Nephron (organoid): ENCODE results near the gene ANGPT4.
A peak's percentile ranks its signal among the peaks of the same experiment; 100 is the strongest.
"Not testable (repeated sequence)": the region's sequence is repeated elsewhere in the genome, so short reads cannot be mapped to it uniquely, and the experiment has no call there.

Experiments
- H3K27ac Mint-ChIP-seq, 3 experiments: 2 replicates each; pipeline ENCODE4 v1.8.0; 2020; ENCODE audit warnings: mixed read lengths in 3 of 3, mild to moderate bottlenecking in 2 of 3, moderate library complexity in 1 of 3
- H3K27me3 Mint-ChIP-seq: 2 replicates; pipeline ENCODE4 v1.8.0; 2021; ENCODE audit warnings: low read depth, mild to moderate bottlenecking, moderate library complexity, mixed read lengths
- H3K36me3 Mint-ChIP-seq: 2 replicates; pipeline ENCODE4 v1.8.0; 2020; ENCODE audit warnings: low read depth, mixed read lengths
- H3K4me1 Mint-ChIP-seq: 2 replicates; pipeline ENCODE4 v1.8.0; 2020; ENCODE audit warnings: mixed read lengths
- H3K4me3 Mint-ChIP-seq, 3 experiments: 2 replicates each; pipeline ENCODE4 v1.8.0; 2020; ENCODE audit warnings: mild to moderate bottlenecking in 3 of 3, mixed read lengths in 3 of 3, moderate library complexity in 2 of 3
- H3K9me3 Mint-ChIP-seq: 2 replicates; pipeline ENCODE4 v1.8.0; 2020; ENCODE audit warnings: mixed read lengths
- TF ChIP-seq, protein P1 (sequence below), 3 experiments: fragments of 200-600 bp; sonication (generic); IDR thresholded peaks; one replicate each; pipeline ENCODE4 v1.5.0; 2021; ENCODE audit warnings: antibody characterized with exemption in 3 of 3; ENCODE audit not compliant: unreplicated experiment in 3 of 3

Gene ANGPT4

DNA sequence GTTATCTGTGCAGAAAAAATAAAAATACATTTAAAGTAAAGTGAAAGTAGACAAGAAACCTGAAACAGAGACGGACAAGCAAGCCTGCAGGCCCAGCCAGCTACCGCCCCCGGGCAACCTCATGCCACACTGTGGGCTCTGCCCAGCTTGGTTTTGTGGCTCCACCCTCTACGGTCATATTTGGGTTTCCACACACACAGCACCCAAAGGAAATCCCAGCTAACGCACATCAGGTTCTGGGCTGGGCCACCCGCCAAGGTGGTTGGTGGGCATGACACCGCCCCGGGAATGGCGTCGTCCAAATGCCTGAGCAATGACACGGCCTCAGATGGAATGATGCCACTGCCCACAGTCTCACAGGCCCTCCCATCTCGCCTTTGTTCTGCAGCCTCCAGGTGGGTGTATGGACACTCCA is 59.8 kb downstream of the ANGPT4 start:
- Mint-ChIP-seq H3K4me3 (no peak overlapping the region), H3K4me1 (no peaks in the 10 kb centered on the region), H3K27ac (no peak overlapping the region), H3K36me3 (no peaks in the 10 kb centered on the region), H3K27me3 (peaks cover 9% of the 10 kb centered on the region), H3K9me3 (no peaks in the 10 kb centered on the region)
- TF ChIP-seq, protein P1, sequence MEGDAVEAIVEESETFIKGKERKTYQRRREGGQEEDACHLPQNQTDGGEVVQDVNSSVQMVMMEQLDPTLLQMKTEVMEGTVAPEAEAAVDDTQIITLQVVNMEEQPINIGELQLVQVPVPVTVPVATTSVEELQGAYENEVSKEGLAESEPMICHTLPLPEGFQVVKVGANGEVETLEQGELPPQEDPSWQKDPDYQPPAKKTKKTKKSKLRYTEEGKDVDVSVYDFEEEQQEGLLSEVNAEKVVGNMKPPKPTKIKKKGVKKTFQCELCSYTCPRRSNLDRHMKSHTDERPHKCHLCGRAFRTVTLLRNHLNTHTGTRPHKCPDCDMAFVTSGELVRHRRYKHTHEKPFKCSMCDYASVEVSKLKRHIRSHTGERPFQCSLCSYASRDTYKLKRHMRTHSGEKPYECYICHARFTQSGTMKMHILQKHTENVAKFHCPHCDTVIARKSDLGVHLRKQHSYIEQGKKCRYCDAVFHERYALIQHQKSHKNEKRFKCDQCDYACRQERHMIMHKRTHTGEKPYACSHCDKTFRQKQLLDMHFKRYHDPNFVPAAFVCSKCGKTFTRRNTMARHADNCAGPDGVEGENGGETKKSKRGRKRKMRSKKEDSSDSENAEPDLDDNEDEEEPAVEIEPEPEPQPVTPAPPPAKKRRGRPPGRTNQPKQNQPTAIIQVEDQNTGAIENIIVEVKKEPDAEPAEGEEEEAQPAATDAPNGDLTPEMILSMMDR (IDR thresholded peaks at IDR 0.05; ENCODE audit: unreplicated experiment in 3 of 3), result no peak

DNA sequence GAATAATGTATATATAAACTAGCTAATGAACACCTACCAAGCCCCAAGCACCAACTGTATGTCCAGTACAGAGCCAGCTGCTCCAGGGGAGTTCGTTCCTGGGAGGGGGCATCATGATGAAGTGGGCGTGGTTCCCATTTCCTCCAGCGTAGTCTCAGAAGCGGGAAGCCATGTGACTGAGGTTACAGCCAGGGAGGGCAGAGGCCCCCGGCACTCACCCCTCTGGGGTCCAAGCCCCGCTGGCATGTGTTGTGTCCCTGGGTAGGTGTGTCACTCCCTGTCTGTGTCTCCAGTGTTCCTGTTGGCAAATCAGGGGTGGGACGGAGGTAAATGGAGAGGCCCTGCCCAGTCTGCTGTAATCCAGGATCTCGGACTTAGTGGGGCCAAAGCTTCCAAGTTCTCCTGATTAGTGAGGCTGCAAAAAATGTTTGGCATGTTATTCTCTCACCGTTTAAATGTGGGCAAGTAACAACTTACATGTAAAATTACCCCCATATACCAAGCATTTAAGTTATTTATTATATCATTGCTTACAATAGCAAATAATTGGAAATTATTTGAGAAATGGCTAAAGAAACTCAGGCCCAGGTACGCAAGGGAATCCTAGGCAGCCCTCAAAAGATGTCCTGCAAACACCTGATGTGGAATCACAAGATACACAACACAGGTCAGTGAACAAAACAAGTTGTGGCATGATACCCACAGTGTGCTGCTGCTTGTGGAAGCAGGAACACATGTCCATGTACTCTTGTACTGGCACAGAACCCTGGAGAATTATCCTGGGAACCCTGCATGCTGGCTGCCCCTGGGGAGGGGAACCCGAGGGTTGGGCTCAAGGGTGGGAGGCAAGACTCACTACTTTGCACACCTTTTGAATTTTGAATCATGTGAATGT is 60.4 kb downstream of the ANGPT4 start:
- Mint-ChIP-seq H3K36me3 (peaks cover 3% of the 10 kb centered on the region), H3K4me3 (no peak overlapping the region), H3K27ac (no peak overlapping the region), H3K9me3 (no peaks in the 10 kb centered on the region), H3K27me3 (peaks cover 9% of the 10 kb centered on the region), H3K4me1 (no peaks in the 10 kb centered on the region)
- TF ChIP-seq, protein P1 (IDR thresholded peaks at IDR 0.05; ENCODE audit: unreplicated experiment in 3 of 3), result no peak

DNA sequence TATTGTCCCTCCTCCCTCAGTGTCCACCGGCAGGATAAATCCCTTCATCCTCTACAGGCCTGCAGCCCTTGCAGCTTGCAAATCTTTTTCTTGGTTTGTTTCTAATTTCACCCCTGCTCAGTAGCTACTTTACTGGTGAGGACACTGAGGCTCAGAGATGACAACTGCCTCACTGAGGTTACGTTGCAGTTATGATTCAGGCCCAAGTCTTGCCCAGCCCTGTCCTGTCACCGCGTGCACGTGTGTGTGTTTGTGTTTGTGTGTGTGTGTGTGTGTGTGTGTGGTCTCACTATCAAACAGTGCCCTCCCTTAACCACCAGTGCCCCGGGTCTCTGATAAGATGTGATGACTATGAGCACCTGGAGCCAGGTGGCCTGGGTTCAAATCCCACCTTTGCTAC is 61.5 kb downstream of the ANGPT4 start:
- TF ChIP-seq, protein P1 (IDR thresholded peaks at IDR 0.05; ENCODE audit: unreplicated experiment in 3 of 3), result no peak
- Mint-ChIP-seq H3K36me3 (peaks cover 4% of the 10 kb centered on the region), H3K9me3 (no peaks in the 10 kb centered on the region), H3K4me3 (no peak overlapping the region), H3K27ac (no peak overlapping the region), H3K4me1 (no peaks in the 10 kb centered on the region), H3K27me3 (no peaks in the 10 kb centered on the region)

DNA sequence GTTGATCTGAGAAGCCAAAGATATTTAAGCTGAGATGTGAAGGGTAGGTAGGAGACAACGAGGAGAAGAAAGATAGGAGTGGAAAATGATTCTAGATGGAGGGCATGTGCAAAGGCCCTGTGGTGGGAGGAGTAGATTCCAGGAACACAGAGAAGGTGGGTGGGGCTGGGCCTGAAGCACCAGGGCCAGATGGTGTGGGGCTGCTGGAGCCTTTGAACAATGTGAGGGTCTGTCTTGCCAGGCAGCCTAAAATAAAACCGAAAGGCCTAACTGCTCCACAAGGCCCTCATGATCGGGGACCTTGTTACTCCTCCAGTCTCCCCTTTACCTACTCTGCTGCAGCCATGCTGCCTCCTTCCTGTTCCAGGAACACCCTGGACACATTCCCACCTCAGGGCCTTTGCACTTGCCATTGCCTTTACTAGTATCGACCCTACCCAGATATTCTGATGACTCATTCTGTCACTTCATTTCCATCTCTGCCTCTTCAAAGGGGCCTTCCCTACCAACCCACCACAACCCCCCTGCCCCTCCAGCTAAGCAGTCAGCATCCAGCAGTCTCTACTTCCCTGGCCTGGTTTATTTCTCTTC is 62.6 kb downstream of the ANGPT4 start:
- no peaks in the 10 kb centered on the region for H3K27me3 Mint-ChIP-seq
- TF ChIP-seq, protein P1 (IDR thresholded peaks at IDR 0.05; ENCODE audit: unreplicated experiment in 3 of 3), result no peak
- H3K9me3 Mint-ChIP-seq, result no peaks in the 10 kb centered on the region
- H3K36me3 Mint-ChIP-seq, result peaks cover 4% of the 10 kb centered on the region
- H3K4me1 Mint-ChIP-seq, result no peaks in the 10 kb centered on the region
- no peak overlapping the region for H3K27ac Mint-ChIP-seq
- H3K4me3 Mint-ChIP-seq, result no peak overlapping the region

DNA sequence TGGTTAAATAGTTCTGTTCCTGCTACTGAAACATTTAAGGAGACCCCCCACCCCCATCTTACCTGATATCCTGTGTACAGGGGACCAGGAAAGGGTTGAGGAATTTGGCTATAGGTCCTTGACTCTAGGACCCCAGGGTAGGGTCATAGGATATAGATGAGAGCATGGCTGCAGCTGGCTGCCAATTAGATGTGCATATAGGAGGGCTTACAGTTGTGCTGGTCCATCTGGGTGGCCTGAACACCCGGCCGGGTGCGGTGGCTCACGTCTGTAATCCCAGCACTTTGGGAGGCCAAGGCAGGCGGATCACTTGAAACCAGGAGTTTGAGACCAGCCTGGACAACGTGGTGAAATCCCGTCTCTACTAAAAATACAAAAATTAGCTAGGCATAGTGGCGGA is 67.4 kb downstream of the ANGPT4 start:
- not testable (repeated sequence) for H3K36me3 Mint-ChIP-seq, H3K4me3 Mint-ChIP-seq, H3K9me3 Mint-ChIP-seq
- Mint-ChIP-seq H3K27ac (peak overlapping the region in 1 of 3 experiments; percentile 38), H3K4me1 (peaks cover 30% of the 10 kb centered on the region), H3K27me3 (peaks cover 22% of the 10 kb centered on the region)

DNA sequence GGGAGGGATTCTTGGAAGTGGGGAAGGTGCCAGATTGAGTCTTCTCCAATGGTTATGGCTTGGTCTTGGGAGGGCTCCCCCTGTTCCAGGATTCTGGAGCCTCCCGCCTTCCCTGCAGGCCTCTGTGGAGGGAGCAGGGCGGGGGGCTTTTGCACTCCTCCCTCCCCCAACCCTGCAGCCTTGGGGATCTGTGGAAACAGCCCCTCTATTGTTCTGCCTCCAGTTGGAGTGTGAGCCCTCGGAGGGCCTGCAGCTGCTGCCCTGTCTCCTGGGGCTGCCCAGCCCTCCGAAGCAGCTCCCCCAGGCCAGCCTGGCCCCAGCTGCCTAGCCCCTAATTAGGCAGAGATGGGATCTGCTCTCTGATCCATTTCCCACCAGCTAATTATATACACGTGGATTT is 67.9 kb downstream of the ANGPT4 start:
- Mint-ChIP-seq H3K4me3 (peak overlapping the region in 1 of 3 experiments; percentile 67), H3K27me3 (peaks cover 28% of the 10 kb centered on the region), H3K36me3 (peaks cover 4% of the 10 kb centered on the region), H3K27ac (peak overlapping the region; percentile 36 to 38 (median 38)), H3K9me3 (no peaks in the 10 kb centered on the region), H3K4me1 (peaks cover 30% of the 10 kb centered on the region)
- TF ChIP-seq, protein P1 (IDR thresholded peaks at IDR 0.05; ENCODE audit: unreplicated experiment in 3 of 3), result no peak
